WI38 (cell line): ENCODE data around the gene ZNF276.
"Not testable (repeated sequence)": the region's sequence is repeated elsewhere in the genome, so short reads cannot be mapped to it uniquely, and the experiment has no call there.

Source experiments
- H3K4me3 ChIP-seq: 2 replicates; pipeline ENCODE4 v1.5.1; 2011; ENCODE audit warnings: low read depth, mild to moderate bottlenecking, control low read depth, low read length
- CTCF ChIP-seq: IDR thresholded peaks from 2 replicates; pipeline ENCODE4 v1.5.1; 2012; ENCODE audit warnings: low read depth, mild to moderate bottlenecking, control low read depth, low read length

The ZNF276 gene

DNA sequence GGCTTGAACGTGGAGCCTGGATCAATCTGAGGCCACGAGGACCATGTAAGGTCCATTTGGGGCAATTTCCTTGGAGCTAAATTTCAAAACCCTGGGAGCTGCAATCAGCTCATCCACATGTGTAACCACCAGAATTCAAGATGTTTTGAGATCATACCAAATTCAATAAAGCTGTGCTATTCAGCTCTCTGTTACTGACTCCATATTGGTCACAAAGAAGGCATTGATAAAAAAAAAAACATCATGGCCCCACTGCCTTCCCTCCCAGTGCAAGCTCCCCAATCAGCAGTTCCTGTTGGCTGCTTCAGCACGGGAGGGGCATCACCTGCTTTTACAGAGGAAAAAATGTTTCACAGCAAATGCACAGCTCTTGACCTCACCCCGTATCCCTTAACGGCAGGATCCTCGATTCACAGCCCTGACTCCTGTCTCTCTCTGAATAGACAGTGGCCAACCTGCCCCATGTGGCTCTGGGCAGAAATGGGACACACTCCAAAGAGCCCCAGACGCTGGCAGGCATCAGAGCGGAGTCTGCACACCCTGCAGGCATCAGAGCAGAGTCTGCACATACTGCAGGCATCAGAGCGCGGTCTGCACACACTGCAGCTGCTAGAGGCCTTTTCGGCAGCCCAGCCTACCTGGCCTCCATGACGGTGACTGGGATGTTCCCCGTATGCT, 58.0 kb downstream of the ZNF276 start:
- H3K4me3 ChIP-seq, result no peak overlapping the region
- no peak for TF ChIP-seq CTCF

GRCh38 chr16:89779909-89780305, 58.6 kb downstream of the ZNF276 start:
- H3K4me3 ChIP-seq, result no peak overlapping the region
- no peak for TF ChIP-seq CTCF

DNA sequence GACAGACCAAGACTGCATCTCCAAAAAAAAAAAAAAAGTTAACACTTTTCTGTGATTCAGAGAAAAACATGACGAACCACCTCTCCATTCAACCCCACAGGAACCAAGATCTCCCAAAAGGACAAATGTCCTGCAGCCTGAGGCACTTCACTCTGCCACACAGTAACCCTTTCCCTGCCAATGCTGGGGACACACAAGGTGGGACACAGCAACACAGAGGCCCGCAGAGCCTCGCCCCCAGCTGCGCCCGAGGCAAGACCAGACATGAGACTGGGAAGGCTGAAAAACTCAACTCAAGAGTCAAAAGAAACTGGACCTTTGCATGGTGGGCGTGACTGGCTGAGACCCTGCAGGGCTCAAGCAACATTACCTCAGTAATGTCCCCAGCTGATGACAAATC, 61.2 kb downstream of the ZNF276 start:
- TF ChIP-seq CTCF, result no peak
- H3K4me3 ChIP-seq, result no peak overlapping the region

DNA sequence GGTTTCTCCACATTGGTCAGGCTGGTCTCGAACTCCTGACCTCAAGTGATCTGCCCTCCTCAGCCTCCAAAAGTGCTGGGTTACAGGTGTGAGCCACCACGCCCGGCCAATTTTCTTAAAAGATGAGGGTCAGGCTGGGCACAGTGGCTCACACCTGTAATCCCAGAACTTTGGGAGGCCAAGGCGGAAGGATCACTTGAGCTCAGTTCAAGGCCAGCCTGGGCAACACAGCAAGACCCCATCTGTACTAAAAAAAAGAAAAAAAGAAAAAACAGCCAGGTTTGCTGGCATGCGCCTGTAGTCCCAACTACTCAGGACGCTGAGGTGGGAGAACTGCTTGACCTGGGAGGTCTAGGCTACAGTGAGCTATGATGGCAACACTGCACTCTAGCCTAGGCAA, 62.6 kb downstream of the ZNF276 start:
- not testable (repeated sequence) for H3K4me3 ChIP-seq

- H3K4me3 ChIP-seq, result no peak overlapping the region
- TF ChIP-seq CTCF, result no peak
These were observed 63.1 kb downstream of the ZNF276 start for GRCh38 chr16:89784406-89784805.

- no peak for TF ChIP-seq CTCF
- no peak overlapping the region for H3K4me3 ChIP-seq
These were observed 64.3 kb downstream of the ZNF276 start for GRCh38 chr16:89785523-89786155.

DNA sequence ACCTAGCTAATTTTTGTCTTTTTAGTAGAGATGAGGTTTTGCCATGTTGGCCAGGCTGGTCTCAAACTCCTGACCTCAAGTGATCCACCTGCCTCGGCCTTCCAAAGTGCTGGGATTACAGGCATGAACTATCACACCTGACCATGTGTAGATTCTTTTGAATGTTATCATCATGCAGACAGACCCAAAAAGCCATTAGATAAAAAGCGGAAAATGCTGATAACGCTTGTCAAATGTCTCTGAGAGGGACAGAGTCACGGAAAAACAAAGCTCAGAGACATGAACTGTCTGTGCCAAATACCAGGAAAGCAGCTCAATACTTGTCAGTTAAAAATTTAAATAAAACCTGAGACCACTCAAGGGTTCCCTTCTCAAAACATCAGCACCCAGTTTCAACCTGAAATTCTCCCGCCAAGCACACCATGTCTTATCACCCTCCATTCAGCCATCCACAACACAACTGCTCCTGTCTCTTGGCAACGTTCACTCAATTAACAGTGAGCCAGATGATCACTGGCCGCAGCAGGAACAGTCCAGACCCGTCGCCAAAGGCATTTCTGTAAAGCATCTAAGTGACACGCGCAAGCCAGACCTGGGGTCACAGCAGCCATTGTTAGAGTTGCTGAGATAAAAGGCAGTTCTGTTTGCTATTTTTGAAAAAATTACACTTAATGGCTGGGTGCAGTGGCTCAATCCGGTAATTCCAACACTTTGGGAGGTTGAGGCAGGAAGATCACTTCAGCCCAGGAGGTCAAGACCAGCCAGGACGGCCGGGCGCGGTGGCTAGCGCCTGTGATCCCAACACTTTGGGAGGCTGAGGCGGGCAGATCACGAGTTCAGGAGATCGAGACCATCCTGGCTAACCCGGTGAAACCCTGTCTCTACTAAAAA, 65.4 kb downstream of the ZNF276 start:
- no peak overlapping the region for H3K4me3 ChIP-seq
- TF ChIP-seq CTCF, result no peak
